ENCODE measurements around the gene BRSK2.

BRSK2 gene

DNA sequence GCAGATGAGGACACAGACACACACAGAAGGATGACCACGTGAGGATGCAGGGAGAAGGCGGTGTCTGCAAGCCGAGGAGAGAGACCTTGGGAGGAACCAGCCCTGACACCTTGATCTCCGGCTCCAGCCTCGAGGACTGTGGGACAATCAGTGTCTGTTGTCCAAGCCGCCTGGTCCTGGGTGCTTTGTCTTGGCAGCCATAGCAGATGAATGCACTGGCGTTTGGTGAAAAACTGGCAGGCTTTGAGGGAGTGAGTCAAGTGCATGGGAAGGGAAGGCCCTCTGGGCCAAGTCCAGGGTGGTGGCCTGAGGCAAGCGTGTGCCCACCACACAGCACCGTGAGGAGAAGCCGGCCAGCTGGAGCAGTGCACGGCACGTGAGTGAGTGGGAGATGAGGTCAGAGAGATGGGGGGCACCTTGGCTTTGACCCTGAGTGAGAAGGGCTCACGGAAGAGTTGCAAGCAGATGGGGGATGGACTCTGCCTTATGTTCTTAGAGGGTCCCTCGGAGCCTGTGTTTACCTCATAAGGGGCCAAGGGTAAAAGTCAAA lies 12.4 kb upstream of the BRSK2 start:
- DNase-seq, result no peak

DNA sequence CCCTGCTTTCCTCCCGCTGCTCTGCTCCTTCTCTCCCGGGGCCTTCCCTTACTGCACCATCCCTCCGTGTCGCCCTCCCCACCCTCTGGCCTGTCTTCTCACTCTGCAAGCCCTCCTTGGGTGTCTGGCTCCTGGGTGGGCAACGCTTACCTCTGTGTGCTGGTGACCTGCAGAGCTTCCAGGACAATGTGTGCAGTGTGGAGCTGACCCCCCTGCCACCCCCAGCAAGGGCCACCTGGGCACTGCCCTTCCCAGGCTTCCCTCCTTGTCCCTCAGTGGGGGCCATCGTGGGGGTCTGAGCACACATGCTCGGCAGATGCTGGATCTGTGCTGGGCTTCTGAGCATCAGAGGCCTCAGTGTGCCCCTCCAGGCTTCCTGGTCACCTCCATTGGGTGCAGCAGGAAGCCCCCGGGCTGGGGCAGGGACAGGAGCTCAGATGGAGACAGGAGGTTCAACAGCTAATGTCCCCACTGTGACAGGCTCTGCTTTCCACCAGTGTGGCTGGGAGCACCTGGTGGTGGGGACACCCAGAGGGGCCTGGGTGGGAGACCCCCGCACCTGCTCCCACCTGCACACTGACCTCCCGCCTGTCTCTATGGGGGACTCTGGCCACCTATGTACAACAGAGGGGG lies 7.8 kb upstream of the BRSK2 start:
- no peak for DNase-seq

GRCh38 chr11:1382429-1382828 lies 7.3 kb upstream of the BRSK2 start:
- no peak for DNase-seq

- DNase-seq, result peak; percentile 81
Observed at GRCh38 chr11:1382831-1383607, 6.7 kb upstream of the BRSK2 start.

DNA sequence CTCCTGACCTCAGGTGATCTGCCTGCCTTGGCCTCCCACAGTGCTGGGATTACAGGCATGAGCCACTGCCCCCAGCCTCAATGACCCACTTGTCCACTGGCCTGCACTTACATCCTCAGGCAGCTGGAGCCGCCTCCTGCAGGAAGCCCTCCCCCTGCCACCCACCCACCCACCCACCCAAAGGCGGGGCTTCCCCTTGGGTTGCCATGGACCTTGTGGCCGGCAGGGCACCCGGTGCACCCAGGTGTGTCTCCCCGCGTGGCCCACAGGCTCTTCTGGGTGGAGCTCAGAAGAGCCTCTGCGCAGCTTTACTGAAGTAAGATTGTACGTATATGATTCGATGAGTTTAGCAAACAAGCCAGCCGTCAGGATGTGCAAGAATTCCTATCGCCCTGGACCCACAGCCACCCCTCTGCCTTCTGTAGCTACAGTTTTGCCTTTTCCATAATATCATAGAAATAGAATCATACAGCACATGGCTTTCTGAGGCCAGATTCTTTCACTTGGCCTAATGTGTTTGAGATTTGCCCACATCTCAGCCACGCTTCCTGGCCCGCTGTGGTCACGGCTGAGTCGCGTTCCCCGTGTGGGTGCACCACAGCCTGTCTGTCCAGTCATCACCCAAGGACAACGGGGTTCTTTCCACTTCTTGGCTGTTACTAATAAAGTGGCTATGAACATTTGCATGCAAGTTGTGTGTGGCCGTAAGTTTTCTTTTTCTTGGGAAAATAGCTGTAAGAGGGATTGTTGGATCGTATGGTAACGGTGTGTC lies 5.3 kb upstream of the BRSK2 start:
- DNase-seq, result no peak

- DNase-seq, result no peak
Observed at GRCh38 chr11:1387521-1387920, 2.2 kb upstream of the BRSK2 start.

GRCh38 chr11:1387961-1388762 lies 1.6 kb upstream of the BRSK2 start:
- DNase-seq, result no peak

GRCh38 chr11:1388763-1389102 lies 1.0 kb upstream of the BRSK2 start:
- DNase-seq, result no peak

DNA sequence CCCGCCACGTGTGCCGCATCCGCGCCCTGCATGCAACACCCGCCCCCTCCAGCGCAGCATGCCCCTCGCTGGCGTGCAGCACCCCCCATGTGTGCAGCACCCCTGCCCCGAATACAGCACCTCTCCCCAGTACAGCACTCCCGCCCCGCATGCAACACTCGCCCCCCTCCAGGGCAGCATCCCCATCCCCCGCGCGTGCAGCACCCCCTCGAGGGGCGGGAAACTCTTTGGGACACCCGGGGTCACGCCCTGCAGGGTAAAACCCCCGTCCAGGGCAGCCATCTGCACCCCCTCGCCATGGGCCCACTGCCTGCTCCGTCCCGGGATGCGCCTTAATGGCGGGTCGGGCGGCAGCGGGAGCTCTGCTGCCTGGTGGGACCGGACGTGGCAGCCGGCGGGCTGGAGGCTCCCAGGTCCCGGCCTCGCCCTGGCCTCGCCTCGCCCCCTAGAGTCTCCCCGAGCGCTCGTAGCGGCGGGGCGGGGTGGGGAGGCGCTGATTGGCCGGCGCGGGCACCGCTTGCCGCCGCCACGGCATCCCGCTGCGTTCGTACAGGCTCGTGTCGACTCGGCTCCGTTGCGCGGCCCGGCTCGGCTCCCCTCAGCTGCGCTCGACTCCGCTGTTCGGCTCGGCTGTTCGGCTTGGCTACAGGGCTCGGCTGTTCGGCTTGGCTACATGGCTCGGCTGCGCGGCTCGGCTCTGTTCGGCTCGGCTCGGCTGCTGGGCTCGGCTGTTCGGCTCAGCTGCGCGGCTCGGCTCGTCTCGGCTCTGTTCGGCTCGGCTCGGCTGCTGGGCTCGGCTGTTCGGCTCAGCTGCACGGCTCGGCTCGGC lies 417 bp upstream of the BRSK2 start:
- DNase-seq, result peak; percentile 97

DNA sequence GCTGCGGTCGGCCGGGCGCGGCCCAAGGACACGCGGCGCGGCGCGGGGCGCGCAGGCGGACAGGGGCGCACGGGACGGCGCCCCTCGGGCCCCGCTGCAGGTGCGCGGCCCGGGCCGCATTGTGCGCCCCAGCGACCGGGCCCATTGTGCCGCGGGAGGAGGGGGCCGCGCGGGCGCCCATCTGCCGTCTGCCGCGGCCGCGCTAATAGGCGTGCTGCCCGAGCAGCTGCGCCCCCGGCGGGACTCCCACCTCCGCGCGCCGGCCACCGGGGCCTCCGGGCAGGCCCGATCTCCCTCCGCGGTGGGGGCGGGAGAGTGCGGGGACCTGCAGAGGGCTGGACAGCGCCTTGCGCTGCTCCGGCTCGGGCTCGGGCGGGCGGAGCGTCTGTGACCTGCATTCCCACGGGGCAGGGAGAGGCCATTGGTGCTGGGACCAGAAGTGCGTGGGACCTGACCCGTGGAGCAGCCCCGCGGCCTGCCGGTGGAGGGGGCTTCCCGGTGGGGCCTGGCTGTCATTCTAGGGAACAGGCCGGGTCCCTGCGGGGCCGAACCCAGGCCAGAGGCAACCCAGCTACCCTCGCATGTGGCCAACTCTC lies 933 bp downstream of the BRSK2 start:
- DNase-seq, result no peak

DNA sequence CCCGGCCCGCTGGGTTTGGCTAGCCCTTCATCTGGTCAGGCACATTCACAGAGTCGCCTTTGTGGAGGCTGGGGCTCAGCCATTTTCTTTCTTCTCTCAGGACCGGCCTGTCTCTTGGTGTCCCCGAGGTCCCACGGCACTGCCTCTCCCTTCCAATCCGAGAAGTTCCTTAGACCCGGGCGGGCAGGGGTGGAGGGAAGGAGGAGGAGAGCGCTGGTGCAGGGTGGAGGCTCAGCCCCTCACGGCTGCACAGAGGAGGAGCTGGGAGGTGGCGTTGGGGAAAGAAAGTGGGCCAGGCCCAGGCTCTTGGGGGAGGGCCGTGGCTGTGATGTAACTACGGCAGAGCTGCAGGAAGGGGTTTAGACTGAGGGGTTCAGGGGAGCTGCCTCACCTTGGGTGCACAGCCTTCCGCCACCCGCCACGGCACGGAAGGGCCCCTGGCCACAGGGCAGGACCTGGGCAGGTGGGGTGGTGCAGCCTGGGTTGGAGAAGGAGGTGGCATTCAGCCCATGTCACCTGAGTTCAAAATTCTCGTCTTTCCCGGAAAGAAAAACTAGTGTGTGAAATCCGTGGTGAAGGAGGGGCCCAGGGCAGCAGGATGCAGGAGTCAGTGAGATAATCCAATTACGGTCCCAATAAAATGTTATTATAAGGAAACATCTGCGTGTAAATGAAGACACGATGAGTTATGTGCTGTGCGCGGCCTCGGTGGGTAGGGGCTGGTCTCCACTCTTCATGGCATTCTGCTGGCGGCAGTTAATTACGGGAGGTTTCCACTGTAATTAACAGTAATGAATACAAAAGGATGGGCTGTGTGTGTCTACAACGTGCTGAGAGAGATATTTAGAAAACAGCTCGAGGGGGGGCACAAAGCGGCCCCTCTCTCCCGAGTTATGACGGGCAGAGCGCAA lies 1.7 kb downstream of the BRSK2 start:
- no peak for DNase-seq

DNA sequence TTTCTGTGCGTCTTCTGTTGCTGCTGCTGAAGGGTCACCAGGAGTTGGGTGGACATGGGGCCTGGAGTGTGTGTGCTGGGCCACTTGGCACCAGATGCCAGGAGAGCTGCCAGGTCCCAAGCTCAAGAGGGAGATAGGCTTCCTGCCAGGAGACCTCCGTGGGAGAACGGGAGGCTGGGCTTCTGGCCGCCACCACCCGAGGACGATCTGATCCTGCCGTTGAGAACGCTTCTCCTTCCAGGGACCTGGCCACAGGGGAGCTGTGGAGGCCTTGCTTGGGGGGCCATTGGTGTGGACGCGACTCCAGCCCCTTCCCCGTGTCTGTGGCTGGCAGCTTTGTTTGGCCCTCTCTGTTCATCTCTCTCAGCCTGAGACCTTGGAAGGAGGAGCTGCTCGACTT lies 2.4 kb downstream of the BRSK2 start:
- no peak for DNase-seq

GRCh38 chr11:1392561-1392960 lies 2.8 kb downstream of the BRSK2 start:
- no peak for DNase-seq

DNA sequence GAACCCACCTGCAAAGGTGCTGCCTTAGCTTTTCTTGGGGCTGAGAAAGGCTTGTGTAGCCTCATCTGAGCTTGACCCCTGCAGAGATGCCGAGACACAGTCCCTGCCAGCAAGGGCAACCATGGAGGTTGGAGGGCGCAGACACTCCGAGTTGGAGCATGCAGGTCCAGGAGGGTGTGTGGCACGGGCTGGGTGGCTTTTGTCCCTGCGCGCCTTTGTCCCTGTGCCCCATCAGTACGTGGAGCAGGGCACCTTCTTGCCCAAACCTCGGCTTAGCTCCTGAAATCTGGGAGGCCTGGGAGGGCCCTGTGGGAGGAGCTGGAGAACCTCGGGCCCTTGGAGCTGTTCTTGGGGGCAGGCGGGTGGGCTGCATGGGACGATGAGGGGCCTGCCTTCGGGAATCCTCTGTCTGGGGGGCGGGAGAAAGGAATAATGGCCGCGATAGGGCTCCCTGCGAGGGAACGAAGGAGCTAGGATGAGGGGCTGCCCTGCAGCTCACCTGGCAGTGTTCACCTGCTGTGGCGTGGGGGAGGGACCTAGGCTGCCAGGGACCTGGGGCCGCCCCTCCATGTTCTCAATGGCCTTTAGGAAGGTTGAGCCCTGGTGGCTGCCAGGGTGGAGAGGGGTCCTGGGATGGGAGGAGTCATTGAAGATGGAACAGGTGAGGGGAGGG lies 3.4 kb downstream of the BRSK2 start:
- no peak for DNase-seq

DNA sequence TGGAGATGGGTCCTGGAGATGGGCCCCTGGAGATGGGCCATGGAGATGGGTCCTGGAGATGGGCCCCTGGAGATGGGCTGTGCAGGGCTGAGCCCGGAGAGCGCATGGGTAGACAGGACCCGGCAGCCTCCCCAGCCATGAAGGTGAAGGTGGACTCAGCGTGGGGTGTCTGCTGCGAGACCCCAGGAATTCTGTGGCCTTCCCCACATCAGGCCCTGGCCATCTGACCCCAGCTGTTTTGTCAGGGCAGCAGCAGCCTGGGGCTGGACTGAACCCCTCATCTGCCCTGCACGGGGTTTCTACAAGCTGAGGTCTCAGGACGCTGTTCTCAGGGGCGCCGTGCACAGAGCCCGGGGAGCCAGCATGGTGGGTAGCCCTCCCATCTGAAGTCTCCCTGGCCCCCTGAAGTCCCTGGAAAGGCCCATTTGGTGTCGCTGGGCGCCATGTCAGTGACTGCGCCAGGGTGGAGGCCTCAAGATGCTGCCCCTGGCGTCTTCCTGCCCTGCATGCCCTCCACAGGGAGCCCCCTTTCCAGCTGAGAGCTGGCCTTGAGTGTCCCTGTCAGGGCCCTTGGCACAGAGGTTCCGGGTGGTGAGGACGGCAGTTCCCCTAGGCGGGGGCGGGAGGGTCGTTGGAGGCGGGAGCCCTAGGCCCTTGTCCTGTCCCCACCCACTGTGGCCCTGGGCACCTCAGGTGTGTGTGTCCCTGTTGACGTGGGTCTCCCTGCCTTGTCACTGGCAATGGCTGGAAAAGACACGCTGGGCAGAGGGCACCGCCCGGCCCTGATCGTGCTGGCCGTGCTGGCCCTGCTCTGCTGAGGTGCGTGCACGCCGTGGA lies 5.4 kb downstream of the BRSK2 start:
- DNase-seq, result no peak

- DNase-seq, result no peak
Observed at GRCh38 chr11:1395773-1396374, 6.1 kb downstream of the BRSK2 start.

DNA sequence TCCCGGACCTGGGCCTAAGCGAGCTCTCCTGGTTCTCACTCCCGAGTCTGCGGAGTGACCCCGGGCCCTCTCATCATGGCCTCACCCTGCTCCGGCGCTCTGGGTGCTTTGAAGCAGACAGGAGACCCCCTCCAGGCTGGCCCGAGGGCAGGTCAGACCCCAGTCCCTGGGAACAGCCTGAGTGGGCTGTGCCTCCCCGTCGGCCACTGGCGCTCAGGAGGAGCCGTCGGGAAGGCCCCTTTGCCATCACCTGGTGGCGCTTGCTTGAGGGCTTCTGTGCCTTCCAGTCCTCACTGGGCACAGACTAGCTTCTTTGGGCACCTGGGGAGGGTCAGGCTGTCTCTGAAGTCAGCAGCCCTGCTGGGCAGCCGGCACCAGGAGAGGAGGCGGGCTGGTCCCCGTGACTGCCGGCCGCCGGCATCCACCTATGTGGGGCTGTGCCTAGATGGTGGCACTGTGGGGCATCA lies 6.7 kb downstream of the BRSK2 start:
- no peak for DNase-seq

DNA sequence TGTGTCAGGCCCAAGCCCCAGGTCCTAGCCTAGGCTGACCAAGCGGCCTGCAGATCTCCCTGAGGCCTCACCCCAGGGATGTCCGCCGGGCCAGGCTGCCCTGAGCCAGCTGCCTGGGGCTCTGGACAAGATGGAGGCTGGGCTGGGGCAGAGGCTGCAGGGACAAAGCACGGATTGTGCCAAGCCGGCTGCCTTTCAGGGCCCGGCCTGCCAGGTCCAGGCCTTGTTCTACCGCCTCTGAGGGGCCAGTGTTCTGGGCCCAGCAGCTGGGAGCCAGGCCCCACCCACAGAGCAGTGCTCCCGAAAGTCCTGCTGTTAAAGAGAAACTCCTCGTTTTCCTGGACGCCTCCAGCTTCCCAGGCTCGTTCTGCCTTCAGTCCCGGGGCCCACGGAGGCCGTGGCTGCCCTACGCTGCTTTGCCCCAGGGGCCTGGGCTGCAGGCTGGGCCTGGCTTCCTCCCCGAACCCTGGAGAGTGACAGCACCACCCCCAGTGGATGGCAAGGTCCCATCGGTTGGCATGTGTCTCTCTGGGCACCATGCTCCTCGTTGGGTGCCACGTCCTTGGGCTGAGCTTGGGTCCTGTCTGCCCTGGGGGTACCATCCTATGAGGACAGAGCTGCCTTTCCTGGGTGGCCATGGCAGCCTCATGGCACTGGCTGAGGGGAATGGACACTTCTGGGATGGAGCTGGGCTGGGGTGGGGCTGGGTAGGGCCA lies 7.6 kb downstream of the BRSK2 start:
- no peak for DNase-seq

All from CD4-positive, alpha-beta T cell treated with Interleukin-10 for 1 hour (primary cell).